HL-60 (cell line): Measurements from ENCODE around the gene HSPA4L.

Experiments
- POLR2AphosphoS5 ChIP-seq: IDR thresholded peaks from 2 replicates; pipeline ENCODE4 v1.6.1; 2012; ENCODE audit warnings: low read depth
- SPI1 ChIP-seq: IDR thresholded peaks from 2 replicates; pipeline ENCODE4 v1.6.1; 2012; ENCODE audit warnings: low read depth, mild to moderate bottlenecking, borderline replicate concordance
- TF ChIP-seq, protein P1 (sequence below): IDR thresholded peaks from one replicate; pipeline ENCODE4 v1.5.1; 2011; ENCODE audit warnings: low read length, control low read depth, inconsistent platforms; ENCODE audit not compliant: insufficient read depth
- TF ChIP-seq, protein P2 (sequence below): IDR thresholded peaks from 2 replicates; pipeline ENCODE4 v1.6.1; 2012; ENCODE audit warnings: low read depth; ENCODE audit not compliant: insufficient replicate concordance

DNA sequence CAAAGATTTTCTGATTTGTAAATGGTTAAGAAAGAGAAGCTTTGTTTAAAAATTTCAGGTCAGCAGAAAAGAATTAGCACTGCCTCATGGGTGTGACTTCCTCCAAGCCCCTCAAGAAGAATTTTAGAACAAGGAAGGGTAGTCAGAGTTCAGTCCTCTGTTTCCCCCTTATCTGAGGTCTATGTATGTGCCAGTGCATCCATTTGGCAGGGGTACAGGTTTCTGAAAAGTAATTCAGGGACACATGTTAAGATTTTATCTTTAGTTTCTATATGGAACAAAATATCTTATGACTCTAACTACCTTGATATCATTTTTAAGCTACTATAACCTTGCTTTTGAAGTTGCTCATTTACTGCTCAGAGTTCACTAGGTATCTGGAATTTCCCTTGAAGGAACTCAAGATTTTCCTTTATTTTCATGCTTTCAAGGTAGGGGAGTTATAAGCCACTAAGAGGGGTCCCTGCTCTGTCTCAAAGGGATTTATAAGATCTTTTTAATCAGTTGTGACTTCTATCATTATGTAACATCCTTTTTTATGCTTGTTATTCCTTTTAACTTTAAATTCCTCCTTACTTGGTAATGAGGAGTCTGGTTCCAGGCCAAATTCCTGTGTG is 74.2 kb downstream of the HSPA4L start:
- TF ChIP-seq, protein P1, sequence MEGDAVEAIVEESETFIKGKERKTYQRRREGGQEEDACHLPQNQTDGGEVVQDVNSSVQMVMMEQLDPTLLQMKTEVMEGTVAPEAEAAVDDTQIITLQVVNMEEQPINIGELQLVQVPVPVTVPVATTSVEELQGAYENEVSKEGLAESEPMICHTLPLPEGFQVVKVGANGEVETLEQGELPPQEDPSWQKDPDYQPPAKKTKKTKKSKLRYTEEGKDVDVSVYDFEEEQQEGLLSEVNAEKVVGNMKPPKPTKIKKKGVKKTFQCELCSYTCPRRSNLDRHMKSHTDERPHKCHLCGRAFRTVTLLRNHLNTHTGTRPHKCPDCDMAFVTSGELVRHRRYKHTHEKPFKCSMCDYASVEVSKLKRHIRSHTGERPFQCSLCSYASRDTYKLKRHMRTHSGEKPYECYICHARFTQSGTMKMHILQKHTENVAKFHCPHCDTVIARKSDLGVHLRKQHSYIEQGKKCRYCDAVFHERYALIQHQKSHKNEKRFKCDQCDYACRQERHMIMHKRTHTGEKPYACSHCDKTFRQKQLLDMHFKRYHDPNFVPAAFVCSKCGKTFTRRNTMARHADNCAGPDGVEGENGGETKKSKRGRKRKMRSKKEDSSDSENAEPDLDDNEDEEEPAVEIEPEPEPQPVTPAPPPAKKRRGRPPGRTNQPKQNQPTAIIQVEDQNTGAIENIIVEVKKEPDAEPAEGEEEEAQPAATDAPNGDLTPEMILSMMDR, result no peak
- TF ChIP-seq SPI1 (no peak), POLR2AphosphoS5 (no peak)
- TF ChIP-seq, protein P2, sequence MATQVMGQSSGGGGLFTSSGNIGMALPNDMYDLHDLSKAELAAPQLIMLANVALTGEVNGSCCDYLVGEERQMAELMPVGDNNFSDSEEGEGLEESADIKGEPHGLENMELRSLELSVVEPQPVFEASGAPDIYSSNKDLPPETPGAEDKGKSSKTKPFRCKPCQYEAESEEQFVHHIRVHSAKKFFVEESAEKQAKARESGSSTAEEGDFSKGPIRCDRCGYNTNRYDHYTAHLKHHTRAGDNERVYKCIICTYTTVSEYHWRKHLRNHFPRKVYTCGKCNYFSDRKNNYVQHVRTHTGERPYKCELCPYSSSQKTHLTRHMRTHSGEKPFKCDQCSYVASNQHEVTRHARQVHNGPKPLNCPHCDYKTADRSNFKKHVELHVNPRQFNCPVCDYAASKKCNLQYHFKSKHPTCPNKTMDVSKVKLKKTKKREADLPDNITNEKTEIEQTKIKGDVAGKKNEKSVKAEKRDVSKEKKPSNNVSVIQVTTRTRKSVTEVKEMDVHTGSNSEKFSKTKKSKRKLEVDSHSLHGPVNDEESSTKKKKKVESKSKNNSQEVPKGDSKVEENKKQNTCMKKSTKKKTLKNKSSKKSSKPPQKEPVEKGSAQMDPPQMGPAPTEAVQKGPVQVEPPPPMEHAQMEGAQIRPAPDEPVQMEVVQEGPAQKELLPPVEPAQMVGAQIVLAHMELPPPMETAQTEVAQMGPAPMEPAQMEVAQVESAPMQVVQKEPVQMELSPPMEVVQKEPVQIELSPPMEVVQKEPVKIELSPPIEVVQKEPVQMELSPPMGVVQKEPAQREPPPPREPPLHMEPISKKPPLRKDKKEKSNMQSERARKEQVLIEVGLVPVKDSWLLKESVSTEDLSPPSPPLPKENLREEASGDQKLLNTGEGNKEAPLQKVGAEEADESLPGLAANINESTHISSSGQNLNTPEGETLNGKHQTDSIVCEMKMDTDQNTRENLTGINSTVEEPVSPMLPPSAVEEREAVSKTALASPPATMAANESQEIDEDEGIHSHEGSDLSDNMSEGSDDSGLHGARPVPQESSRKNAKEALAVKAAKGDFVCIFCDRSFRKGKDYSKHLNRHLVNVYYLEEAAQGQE, result no peak
